GM18498 (cell line): ENCODE results near the gene SUSD3.

ENCODE experiments used
- ATAC-seq: cut with Tn5 transposase; IDR thresholded peaks from one replicate; pipeline ENCODE4 v1.9.1; 2021; ENCODE audit warnings: mild to moderate bottlenecking, moderate library complexity; ENCODE audit not compliant: unreplicated experiment

Gene SUSD3

GRCh38 chr9:93134015-93134739, 75.7 kb downstream of the SUSD3 start, which contains the start of gene NINJ1:
Gene NINJ1, minus strand, starts transcription at chr9:93134251. Its CDS starts 34 bp downstream, at chr9:93134217.
- ATAC-seq = peak; percentile 79
